GM18861 (cell line): Measurements from ENCODE around the gene CACNA1C.

ENCODE experiments used
- ATAC-seq: cut with Tn5 transposase; IDR thresholded peaks from one replicate; pipeline ENCODE4 v1.9.1; 2021; ENCODE audit not compliant: unreplicated experiment

CACNA1C gene

GRCh38 chr12:2354151-2354991, 301.6 kb downstream of the CACNA1C start:
- ATAC-seq, result no peak

DNA sequence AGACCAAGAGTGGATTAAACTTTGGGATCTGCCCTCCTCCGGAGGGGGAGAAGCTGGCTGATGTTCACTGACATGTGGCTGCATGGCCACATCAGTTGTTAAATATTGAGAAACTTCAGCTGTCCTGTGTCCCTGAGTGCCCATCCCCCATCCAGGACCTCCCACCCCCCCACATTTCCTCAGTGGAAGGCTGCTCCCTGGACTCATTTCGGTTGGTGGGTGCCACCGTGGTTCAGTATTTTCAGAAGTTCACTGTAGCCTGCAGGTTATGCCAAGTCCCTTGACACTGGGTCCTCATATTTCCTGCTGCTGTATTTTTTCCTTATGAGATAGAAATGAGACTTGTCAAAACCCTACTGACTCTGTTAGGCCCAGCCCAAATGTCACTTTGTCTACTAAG, 302.4 kb downstream of the CACNA1C start:
- no peak for ATAC-seq

DNA sequence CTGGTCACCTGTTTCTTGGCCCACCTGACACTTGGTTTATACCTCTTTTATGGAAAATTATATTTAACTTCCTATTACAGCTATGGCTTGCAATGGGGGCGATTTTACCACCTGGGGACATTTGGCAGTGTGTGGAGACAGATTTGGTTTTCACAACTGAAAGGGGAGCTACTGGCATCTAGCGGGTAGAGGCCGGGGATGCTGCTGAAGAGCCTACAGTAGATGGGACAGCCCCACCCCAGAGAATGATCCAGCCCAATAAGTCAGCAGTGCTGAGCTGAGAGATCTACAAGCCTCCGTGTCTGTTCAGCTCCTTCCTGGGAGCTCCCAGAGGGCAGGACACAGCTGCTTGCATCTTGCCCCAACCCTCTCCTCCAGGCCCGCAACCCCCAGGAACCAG, 302.8 kb downstream of the CACNA1C start:
- ATAC-seq, result no peak

- ATAC-seq, result no peak
Observed at GRCh38 chr12:2356601-2357125, 303.9 kb downstream of the CACNA1C start.

GRCh38 chr12:2358986-2359658, 306.3 kb downstream of the CACNA1C start:
- no peak for ATAC-seq

DNA sequence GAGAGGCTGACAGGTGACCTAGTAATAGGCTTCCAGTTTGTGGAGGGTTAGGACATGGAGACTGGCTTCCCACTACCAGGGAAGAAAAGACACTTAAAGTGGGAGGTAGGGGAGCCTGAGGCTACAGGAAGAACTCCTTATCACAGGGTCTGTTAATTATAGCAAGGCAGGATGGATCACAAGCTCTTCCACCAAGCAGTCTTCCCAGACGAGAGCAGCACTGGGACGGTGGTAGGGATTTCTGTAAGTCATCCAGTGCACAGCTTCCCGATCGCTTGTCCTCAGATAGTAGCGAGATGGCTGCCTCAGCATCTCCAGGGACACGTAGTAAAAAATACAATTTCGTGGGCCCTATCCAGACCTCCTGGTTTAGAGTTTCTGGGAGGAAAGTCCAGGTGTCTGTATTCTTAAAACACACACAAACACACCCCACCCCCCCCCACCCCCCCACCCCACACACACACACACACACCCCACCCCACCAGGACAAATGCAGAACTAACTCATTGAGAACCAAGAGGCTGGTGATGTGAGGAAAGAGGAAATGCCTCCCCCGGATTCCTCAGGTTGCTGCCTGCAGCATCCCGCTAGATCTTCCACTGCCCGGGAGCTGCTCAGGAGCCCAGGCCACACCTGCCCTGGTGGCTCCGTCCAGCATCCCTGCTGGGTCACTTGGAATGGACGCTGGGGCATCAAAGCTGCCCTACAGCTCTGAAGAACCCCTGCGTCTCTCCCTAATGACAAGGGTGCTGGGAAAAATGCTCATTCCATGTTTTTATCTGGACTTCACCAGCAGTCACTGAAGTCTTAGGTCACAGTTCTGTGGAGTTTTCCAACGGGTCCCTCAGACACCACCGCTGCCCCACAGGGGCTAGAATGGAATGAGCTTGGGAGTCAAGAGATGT, 307.2 kb downstream of the CACNA1C start:
- no peak for ATAC-seq

- no peak for ATAC-seq
Observed at GRCh38 chr12:2360630-2361170, 307.9 kb downstream of the CACNA1C start.

GRCh38 chr12:2363836-2364609, 311.2 kb downstream of the CACNA1C start:
- ATAC-seq, result no peak

GRCh38 chr12:2364631-2365051, 311.9 kb downstream of the CACNA1C start:
- no peak for ATAC-seq

DNA sequence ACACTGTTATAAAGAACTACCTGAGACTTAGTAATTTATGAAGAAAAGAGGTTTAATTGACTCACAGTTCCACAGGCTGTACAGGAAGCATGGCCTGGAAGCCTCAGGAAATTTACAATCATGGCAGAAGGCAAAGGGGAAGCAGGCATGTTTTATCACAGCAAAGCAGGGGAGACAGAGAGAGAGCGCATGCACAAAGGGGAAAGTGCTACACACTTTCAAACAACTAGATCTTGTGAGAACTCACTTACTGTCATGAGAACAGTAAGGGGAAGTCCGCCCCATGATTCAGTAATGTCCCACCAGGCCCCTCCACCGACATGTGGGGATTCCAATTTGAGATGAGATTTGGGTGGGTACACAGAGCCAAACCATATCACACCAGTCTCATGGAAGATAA, 313.9 kb downstream of the CACNA1C start:
- no peak for ATAC-seq

GRCh38 chr12:2372178-2372577, 319.4 kb downstream of the CACNA1C start:
- no peak for ATAC-seq

DNA sequence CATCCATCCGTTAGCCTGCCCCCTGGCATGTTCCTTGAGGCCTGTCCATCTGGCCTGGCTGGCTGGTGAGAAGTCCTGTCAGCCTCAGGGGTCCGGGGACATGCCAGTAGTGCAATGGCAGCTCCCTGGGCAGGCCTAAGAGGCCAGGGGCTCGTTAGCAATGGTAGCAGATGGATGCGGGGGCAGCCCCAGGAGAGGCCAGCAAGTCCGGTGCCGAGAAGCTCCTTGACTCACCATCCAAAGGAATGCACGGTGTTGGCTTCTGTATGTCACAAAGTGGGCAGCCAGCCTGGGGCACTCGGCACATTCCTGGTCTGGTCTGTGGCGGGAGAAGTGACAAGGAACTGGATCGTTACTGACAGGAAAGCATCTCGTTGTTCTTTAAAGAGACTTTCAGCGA, 319.9 kb downstream of the CACNA1C start:
- no peak for ATAC-seq

DNA sequence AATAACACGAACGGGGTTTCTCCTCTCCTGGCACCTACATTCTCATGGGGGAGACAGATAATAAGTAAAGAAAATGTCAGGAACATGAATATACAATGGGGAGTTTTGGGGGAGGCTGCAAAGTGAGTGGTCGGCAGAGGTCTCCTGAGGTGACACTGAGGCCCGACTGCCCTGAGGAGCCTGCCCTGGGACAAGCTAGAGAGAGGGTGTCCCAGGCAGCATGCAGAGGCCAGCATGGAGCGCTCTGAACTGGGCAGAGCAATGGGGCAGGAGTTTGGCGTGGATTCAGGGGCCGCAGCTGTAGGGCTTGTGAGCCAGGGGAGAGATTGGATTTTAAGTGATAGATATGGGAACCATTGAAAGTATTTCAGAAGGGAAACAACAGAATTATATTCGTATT, 320.5 kb downstream of the CACNA1C start:
- no peak for ATAC-seq

DNA sequence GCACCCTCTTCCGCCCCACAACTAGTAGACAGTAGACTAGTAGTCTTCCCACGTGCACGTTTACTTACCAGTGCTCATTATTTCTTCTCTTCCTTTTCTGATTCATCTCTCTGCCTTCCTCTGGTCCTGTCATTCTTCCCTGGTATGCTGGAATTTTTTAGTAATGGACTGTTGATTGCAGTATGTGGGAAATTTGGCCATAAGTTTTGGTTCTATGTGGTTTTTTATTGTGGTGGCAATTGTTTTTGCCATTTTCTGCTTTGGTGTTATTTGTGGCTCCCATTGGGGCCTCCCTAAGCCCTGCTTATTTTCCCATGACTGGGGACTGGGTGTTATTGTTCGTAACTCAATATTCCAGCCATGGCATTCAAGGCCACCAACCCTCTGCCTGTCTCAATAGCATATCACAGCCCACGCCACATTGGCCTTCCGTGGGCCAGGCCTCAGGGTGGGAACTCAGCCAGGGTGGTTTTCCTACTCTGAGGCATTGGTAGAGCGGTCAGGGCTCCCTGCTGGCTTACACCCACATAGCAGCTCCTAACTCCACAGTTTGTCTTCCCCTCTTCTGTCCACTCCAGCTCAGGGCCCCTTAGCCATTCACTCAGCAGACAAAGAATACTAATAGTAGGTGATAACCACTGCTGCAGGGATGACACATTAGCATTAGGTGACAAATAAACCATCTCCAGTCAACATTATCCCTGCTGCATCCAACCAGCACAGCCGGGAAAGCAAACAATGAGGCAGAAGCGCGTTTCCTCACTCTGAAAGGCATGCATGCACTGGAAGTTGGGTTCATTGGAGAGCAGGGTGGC, 321.5 kb downstream of the CACNA1C start:
- no peak for ATAC-seq

DNA sequence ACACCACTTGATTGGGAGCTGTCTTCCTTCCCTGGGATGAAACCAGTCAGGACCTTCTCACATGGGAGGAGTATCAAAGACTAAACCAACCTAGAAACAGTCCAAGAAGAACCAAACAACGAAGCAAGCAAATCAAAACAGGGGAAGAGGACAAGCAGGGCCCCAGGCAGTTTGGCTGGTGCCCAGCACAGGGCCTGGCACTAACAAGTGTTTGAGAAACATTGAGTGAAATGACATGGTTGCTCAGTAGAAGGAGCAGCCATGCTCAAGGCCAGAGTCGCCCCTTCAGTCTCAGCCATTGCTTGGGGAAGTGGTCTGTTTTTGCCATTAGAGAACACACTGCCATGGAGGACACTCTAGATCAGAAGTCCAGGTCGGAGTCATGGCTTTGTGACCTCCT, 323.1 kb downstream of the CACNA1C start:
- ATAC-seq, result no peak

GRCh38 chr12:2376908-2377657, 324.3 kb downstream of the CACNA1C start:
- ATAC-seq, result no peak

DNA sequence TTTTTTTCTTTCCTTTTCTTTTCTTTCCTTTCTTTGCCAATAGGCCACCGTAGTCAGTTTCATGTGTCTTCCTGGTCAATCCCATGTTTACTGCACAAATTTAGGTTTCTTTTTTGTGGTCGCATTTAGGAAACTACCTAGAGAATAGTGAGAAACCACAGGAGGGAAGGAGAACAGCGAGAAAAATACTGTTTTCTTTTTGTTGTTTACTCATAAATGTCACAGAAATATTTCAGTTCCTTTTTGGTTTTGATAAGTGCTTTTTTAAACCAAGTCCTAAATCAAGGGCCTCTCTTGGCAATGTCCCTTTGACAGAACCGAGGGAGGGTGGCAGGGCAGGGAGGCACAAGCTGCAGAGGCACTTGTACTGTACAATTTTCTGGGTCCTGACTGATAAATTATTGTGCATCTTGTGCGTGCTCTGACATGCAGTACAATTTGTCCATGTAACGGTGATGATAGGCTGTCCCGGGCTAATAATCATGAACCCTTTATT, 326.1 kb downstream of the CACNA1C start:
- ATAC-seq, result no peak

GRCh38 chr12:2380946-2381345, 328.2 kb downstream of the CACNA1C start:
- no peak for ATAC-seq
